ENCODE measurements around the gene FCHSD2.

- TF ChIP-seq CTCF (IDR thresholded peaks at IDR 0.05) (no peak), POLR2A (IDR thresholded peaks at IDR 0.05) (no peak)
These were observed 129.1 kb downstream of the FCHSD2 start for GRCh38 chr11:73013021-73013420.
